Lower leg skin (tissue), 3 donors: ENCODE data around the gene TMEM52B.

Experiments
- CTCF ChIP-seq, 3 donors: fragments of 450-650 bp; IDR thresholded peaks; one replicate each; pipeline ENCODE4 v1.5.1; 2016; ENCODE audit warnings: antibody characterized with exemption in 3 of 3, mild to moderate bottlenecking in 3 of 3, moderate library complexity in 2 of 3
- POLR2A ChIP-seq, 2 donors: fragments of 450-650 bp; IDR thresholded peaks; one replicate each; pipeline ENCODE4 v1.6.1; 2016 to 2017; ENCODE audit warnings: antibody characterized with exemption in 2 of 2, mild to moderate bottlenecking in 1 of 2, moderate library complexity in 1 of 2

GRCh38 chr12:10186299-10186698, 7.5 kb downstream of the TMEM52B start:
- TF ChIP-seq CTCF (IDR thresholded peaks at IDR 0.05) (no peak), POLR2A (IDR thresholded peaks at IDR 0.05) (no peak)
